HL-60 (cell line): ENCODE data around the gene HYCC2.

Experiments used
- CTCF ChIP-seq: IDR thresholded peaks from one replicate; pipeline ENCODE4 v1.5.1; 2011; ENCODE audit warnings: low read length, control low read depth, inconsistent platforms; ENCODE audit not compliant: insufficient read depth
- GABPA ChIP-seq: IDR thresholded peaks from 2 replicates; pipeline ENCODE4 v1.6.1; 2012; ENCODE audit warnings: low read depth
- POLR2AphosphoS5 ChIP-seq: IDR thresholded peaks from 2 replicates; pipeline ENCODE4 v1.6.1; 2012; ENCODE audit warnings: low read depth
- REST ChIP-seq: IDR thresholded peaks from 2 replicates; pipeline ENCODE4 v1.6.1; 2012; ENCODE audit warnings: low read depth; ENCODE audit not compliant: insufficient replicate concordance

- TF ChIP-seq CTCF (no peak), POLR2AphosphoS5 (peak; percentile 24; the same call in 1 of the 2 replicates), REST (peak; percentile 62), GABPA (peak; percentile 46; the same call in 1 of the 2 replicates)
Observed at GRCh38 chr2:201093573-201093972, 22.1 kb upstream of the HYCC2 start.
